Glomerular endothelial cell (primary cell): ENCODE data around the gene ERAS. TPM values are rescaled to one million over a fixed set of nuclear protein-coding genes. Genes with fewer than 3 reads are reported as not detected.
"Not testable (repeated sequence)": the region's sequence is repeated elsewhere in the genome, so short reads cannot be mapped to it uniquely, and the experiment has no call there.

Source experiments
- DNase-seq: peaks from one replicate; pipeline ENCODE4 v3.0.0-alpha.2; 2011; ENCODE audit warnings: low read depth, low spot score; ENCODE audit errors: extremely low read depth
- total RNA-seq: library from RNA; depleted of rRNA; stranded (reverse); fragments of >200 nt; gene quantifications from 2 replicates; pipeline ENCODE4 v1.2.3, GENCODE V29; 2015

The ERAS gene
- total RNA-seq, 1 donor from 2014 or later, result not detected

GRCh38 chrX:48831136-48831908 is 5.0 kb downstream of the ERAS start:
- no peak for DNase-seq

- no peak for DNase-seq
Observed at GRCh38 chrX:48831909-48832291, 5.6 kb downstream of the ERAS start.

GRCh38 chrX:48833542-48834138 is 7.3 kb downstream of the ERAS start:
- no peak for DNase-seq

GRCh38 chrX:48834383-48834709 is 8.0 kb downstream of the ERAS start:
- no peak for DNase-seq

GRCh38 chrX:48835524-48836329 is 9.4 kb downstream of the ERAS start, which contains the start of gene PCSK1N:
TSS of gene PCSK1N (minus strand) at chrX:48835610. CDS start at chrX:48835532, 78 bp downstream.
- no peak for DNase-seq

- no peak for DNase-seq
Observed at GRCh38 chrX:48839686-48840085, 13.4 kb downstream of the ERAS start.

- no peak for DNase-seq
Observed at GRCh38 chrX:48848847-48849246, 22.5 kb downstream of the ERAS start.

- DNase-seq, result no peak
Observed at GRCh38 chrX:48852857-48853256, 26.5 kb downstream of the ERAS start.

- DNase-seq, result not testable (repeated sequence)
Observed at GRCh38 chrX:48853494-48853893, 27.2 kb downstream of the ERAS start.

- DNase-seq, result not testable (repeated sequence)
Observed at GRCh38 chrX:48854121-48854804, 27.9 kb downstream of the ERAS start.

- no peak for DNase-seq
Observed at GRCh38 chrX:48854898-48855297, 28.6 kb downstream of the ERAS start.

- no peak for DNase-seq
Observed at GRCh38 chrX:48864210-48864609, 37.9 kb downstream of the ERAS start.

- DNase-seq, result not testable (repeated sequence)
Observed at GRCh38 chrX:48872017-48872416, 45.7 kb downstream of the ERAS start.

GRCh38 chrX:48876944-48877343 is 50.6 kb downstream of the ERAS start:
- not testable (repeated sequence) for DNase-seq

Other genes with a start within 250 kb of the ERAS start
- 82.0 and 104 TPM in 2 replicates for gene WDR13, start 229.0 kb upstream of the ERAS start, total RNA-seq
- gene WAS, start 142.7 kb upstream of the ERAS start, total RNA-seq, result 0.39 and 0.53 TPM in 2 replicates
- gene SUV39H1, start 129.8 kb upstream of the ERAS start, total RNA-seq, result 4.4 and 10.0 TPM in 2 replicates
- not detected in 2 replicates for gene GLOD5, start 64.8 kb upstream of the ERAS start, total RNA-seq
- not detected in 2 replicates for gene GATA1, start 39.9 kb upstream of the ERAS start, total RNA-seq
- 31.9 and 57.1 TPM in 2 replicates for gene HDAC6, start 24.4 kb upstream of the ERAS start, total RNA-seq
- 1.5 and 8.9 TPM in 2 replicates for gene PCSK1N, start 9.1 kb downstream of the ERAS start, total RNA-seq
- gene TIMM17B, start 71.3 kb downstream of the ERAS start, total RNA-seq, result 32.7 and 34.2 TPM in 2 replicates
- 51.3 and 57.9 TPM in 2 replicates for gene PQBP1, start 71.4 kb downstream of the ERAS start, total RNA-seq
- gene SLC35A2, start 85.1 kb downstream of the ERAS start, total RNA-seq, result 14.1 and 27.3 TPM in 2 replicates
- 5.3 TPM in 2 replicates for gene PIM2, start 92.5 kb downstream of the ERAS start, total RNA-seq
- gene OTUD5, start 131.1 kb downstream of the ERAS start, total RNA-seq, result 43.6 and 53.3 TPM in 2 replicates
- gene KCND1, start 145.3 kb downstream of the ERAS start, total RNA-seq, result 0.78 and 1.3 TPM in 2 replicates
- gene GRIPAP1, start 175.8 kb downstream of the ERAS start, total RNA-seq, result 24.4 and 38.2 TPM in 2 replicates
- 50.1 and 72.2 TPM in 2 replicates for gene TFE3, start 216.8 kb downstream of the ERAS start, total RNA-seq
- gene CCDC120, start 232.5 kb downstream of the ERAS start, total RNA-seq, result 2.3 and 5.7 TPM in 2 replicates
- 14.1 and 34.1 TPM in 2 replicates for gene PRAF2, start 247.5 kb downstream of the ERAS start, total RNA-seq